Measurements from ENCODE around the gene HSD17B3.
"Not testable (repeated sequence)": the region's sequence is repeated elsewhere in the genome, so short reads cannot be mapped to it uniquely, and the experiment has no call there.

HSD17B3 gene

GRCh38 chr9:96202971-96203780 lies 98.8 kb downstream of the HSD17B3 start:
- no peaks in the 10 kb centered on the region for H3K4me1 Mint-ChIP-seq
- H3K27ac Mint-ChIP-seq, result no peak overlapping the region
- H3K4me3 Mint-ChIP-seq, result no peak overlapping the region
- no peak for ATAC-seq
- no peaks in the 10 kb centered on the region for H3K36me3 Mint-ChIP-seq
- H3K9me3 Mint-ChIP-seq, result peaks cover 4% of the 10 kb centered on the region
- no peaks in the 10 kb centered on the region for H3K27me3 Mint-ChIP-seq

GRCh38 chr9:96201140-96201539 lies 100.8 kb downstream of the HSD17B3 start:
- Mint-ChIP-seq H3K27ac (no peak overlapping the region), H3K9me3 (peaks cover 4% of the 10 kb centered on the region), H3K4me3 (no peak overlapping the region), H3K36me3 (no peaks in the 10 kb centered on the region), H3K4me1 (no peaks in the 10 kb centered on the region), H3K27me3 (peaks cover 12% of the 10 kb centered on the region)
- ATAC-seq, result no peak

GRCh38 chr9:96199006-96199405 lies 103.0 kb downstream of the HSD17B3 start:
- no peak for ATAC-seq
- H3K27me3 Mint-ChIP-seq, result peaks cover 30% of the 10 kb centered on the region
- no peaks in the 10 kb centered on the region for H3K9me3 Mint-ChIP-seq
- H3K36me3 Mint-ChIP-seq, result no peaks in the 10 kb centered on the region
- no peaks in the 10 kb centered on the region for H3K4me1 Mint-ChIP-seq
- H3K4me3 Mint-ChIP-seq, result no peak overlapping the region
- no peak overlapping the region for H3K27ac Mint-ChIP-seq

GRCh38 chr9:96195541-96195940 lies 106.4 kb downstream of the HSD17B3 start:
- Mint-ChIP-seq H3K36me3 (peaks cover 5% of the 10 kb centered on the region), H3K4me1 (no peaks in the 10 kb centered on the region), H3K4me3 (no peak overlapping the region), H3K9me3 (peaks cover 5% of the 10 kb centered on the region), H3K27ac (no peak overlapping the region), H3K27me3 (peaks cover 31% of the 10 kb centered on the region)
- no peak for ATAC-seq

DNA sequence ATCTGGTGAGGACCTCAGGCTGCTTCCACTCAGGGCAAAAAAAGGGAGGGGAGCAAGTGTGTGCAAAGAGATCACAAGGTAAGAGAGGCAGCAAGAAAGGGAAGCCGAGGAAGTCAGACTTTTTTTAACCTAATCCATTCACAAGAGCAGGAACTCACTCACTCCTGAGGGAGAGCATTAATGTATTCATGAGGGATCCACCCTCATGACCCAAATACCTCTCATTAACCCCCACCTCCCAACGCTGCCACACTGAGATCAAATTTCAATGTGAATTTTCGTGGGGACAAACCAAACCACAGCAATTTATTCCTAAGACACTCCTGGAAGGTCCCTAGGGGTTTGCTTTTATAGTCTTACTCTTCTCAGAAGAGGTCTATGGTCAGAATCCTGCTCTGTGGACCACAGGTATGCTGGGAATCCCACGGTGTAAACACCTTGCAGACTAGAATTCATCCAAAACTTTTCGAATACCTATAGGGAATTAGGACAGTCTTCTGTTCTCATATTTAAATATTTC lies 108.7 kb downstream of the HSD17B3 start:
- peaks cover 31% of the 10 kb centered on the region for H3K27me3 Mint-ChIP-seq
- H3K4me1 Mint-ChIP-seq, result no peaks in the 10 kb centered on the region
- ATAC-seq, result no peak
- peaks cover 5% of the 10 kb centered on the region for H3K36me3 Mint-ChIP-seq
- H3K9me3 Mint-ChIP-seq, result peaks cover 5% of the 10 kb centered on the region
- H3K27ac Mint-ChIP-seq, result no peak overlapping the region
- H3K4me3 Mint-ChIP-seq, result no peak overlapping the region

DNA sequence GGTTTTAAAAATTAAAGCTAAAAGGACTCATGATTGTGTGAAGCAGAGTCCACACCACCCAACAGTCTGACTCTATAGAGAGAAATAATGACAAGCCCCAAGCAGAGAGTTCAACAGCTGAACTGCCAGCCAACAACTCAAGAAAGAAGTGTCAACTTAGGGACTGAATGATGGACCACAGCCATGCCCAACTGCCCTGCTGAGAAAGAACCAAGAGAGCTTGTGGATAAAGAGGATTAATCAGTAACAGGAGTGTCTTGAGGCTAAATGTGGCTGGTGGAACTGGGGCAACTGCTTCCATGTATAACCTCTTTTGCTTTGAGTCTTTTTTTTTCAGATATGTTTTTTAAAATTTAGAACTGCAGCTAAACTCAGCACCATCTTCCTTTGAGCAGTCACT lies 109.3 kb downstream of the HSD17B3 start:
- peaks cover 31% of the 10 kb centered on the region for H3K27me3 Mint-ChIP-seq
- H3K4me3 Mint-ChIP-seq, result no peak overlapping the region
- H3K9me3 Mint-ChIP-seq, result peaks cover 5% of the 10 kb centered on the region
- no peak overlapping the region for H3K27ac Mint-ChIP-seq
- no peaks in the 10 kb centered on the region for H3K4me1 Mint-ChIP-seq
- peaks cover 5% of the 10 kb centered on the region for H3K36me3 Mint-ChIP-seq
- ATAC-seq, result no peak

GRCh38 chr9:96189995-96190394 lies 112.0 kb downstream of the HSD17B3 start:
- H3K27ac Mint-ChIP-seq, result no peak overlapping the region
- no peak for ATAC-seq
- H3K9me3 Mint-ChIP-seq, result peaks cover 8% of the 10 kb centered on the region
- no peaks in the 10 kb centered on the region for H3K4me1 Mint-ChIP-seq
- H3K4me3 Mint-ChIP-seq, result no peak overlapping the region
- H3K27me3 Mint-ChIP-seq, result peaks cover 25% of the 10 kb centered on the region
- H3K36me3 Mint-ChIP-seq, result peaks cover 5% of the 10 kb centered on the region

GRCh38 chr9:96189581-96189980 lies 112.4 kb downstream of the HSD17B3 start:
- not testable (repeated sequence) for ATAC-seq, H3K9me3 Mint-ChIP-seq, H3K36me3 Mint-ChIP-seq, H3K27ac Mint-ChIP-seq, H3K4me1 Mint-ChIP-seq, H3K4me3 Mint-ChIP-seq
- peaks cover 23% of the 10 kb centered on the region for H3K27me3 Mint-ChIP-seq

GRCh38 chr9:96188571-96188970 lies 113.4 kb downstream of the HSD17B3 start:
- peaks cover 17% of the 10 kb centered on the region for H3K27me3 Mint-ChIP-seq
- no peaks in the 10 kb centered on the region for H3K4me1 Mint-ChIP-seq
- no peak for ATAC-seq
- H3K4me3 Mint-ChIP-seq, result no peak overlapping the region
- no peak overlapping the region for H3K27ac Mint-ChIP-seq
- peaks cover 5% of the 10 kb centered on the region for H3K36me3 Mint-ChIP-seq
- H3K9me3 Mint-ChIP-seq, result peaks cover 8% of the 10 kb centered on the region

DNA sequence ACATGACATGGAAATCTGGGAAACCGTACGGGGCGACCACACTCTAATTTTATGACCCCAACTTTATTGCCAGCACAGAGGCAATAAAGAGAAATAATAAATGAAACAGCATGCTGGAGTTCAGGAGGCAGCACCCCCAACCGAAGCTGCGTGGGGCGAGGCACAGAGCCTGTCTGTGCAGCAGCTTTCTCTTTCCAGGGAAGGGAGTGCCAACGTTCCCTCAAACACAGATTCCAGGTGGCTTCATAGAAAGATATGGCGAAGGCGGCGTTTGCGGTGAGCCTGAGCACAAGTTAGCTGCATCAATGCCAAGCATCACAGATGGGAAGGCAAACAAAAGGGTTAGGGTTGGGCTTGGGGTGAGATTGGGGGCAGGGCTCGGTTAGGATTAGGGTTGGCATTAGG lies 114.8 kb downstream of the HSD17B3 start:
- H3K4me1 Mint-ChIP-seq, result no peaks in the 10 kb centered on the region
- no peak overlapping the region for H3K4me3 Mint-ChIP-seq
- ATAC-seq, result no peak
- no peak overlapping the region for H3K27ac Mint-ChIP-seq
- H3K9me3 Mint-ChIP-seq, result peaks cover 8% of the 10 kb centered on the region
- H3K36me3 Mint-ChIP-seq, result peaks cover 5% of the 10 kb centered on the region
- peaks cover 27% of the 10 kb centered on the region for H3K27me3 Mint-ChIP-seq

- ATAC-seq, result no peak
- Mint-ChIP-seq H3K27ac (no peak overlapping the region), H3K36me3 (peaks cover 5% of the 10 kb centered on the region), H3K4me3 (no peak overlapping the region), H3K9me3 (peaks cover 8% of the 10 kb centered on the region), H3K4me1 (no peaks in the 10 kb centered on the region), H3K27me3 (peaks cover 28% of the 10 kb centered on the region)
These were observed 115.4 kb downstream of the HSD17B3 start for GRCh38 chr9:96186591-96187011.

GRCh38 chr9:96185518-96186156 lies 116.3 kb downstream of the HSD17B3 start:
- Mint-ChIP-seq H3K4me3 (no peak overlapping the region), H3K9me3 (peaks cover 4% of the 10 kb centered on the region), H3K36me3 (no peaks in the 10 kb centered on the region), H3K4me1 (no peaks in the 10 kb centered on the region), H3K27ac (no peak overlapping the region), H3K27me3 (peaks cover 28% of the 10 kb centered on the region)
- no peak for ATAC-seq

All from stimulated activated memory B cell treated with anti-CD40 and anti-IgM and Interleukin-4, amounts not matched to agents 10 μg/mL and 1 μg/mL and 100 μg/mL, for 72 hours (primary cell).